NCI-H2107 treated with DMSO at 0.1 percent for 48 hours (cell line): ENCODE results near the gene SAMD3.
"Not testable (repeated sequence)": the region's sequence is repeated elsewhere in the genome, so short reads cannot be mapped to it uniquely, and the experiment has no call there.

ENCODE experiments used
- DNase-seq: peaks from one replicate; lab custom pipeline; 2025; ENCODE audit not compliant: unreplicated experiment; lab: John Stamatoyannopoulos, UW

Gene SAMD3, protein sequence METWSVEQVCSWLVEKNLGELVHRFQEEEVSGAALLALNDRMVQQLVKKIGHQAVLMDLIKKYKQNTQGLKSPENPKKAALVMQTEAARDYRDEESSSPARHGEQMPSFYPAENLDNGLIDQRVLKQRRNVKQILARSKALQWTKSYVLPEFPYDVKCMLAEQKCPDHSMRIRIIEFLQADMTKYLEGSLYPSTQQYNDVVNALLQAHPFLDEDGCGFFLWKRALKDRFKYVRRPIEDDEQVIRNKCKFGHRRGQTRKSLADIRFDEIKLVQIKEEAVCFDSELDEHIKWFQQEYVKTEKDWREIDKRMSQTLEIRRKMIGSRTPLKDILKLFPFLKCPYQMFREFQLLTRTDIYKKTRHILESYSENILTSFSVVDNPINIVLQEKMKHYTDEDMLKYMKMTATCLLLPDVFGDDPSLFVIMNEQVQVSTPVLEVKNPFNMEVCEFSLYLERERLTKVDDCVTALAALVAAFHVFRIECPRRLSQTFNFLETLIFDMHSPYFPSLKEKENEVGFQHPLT

DNA sequence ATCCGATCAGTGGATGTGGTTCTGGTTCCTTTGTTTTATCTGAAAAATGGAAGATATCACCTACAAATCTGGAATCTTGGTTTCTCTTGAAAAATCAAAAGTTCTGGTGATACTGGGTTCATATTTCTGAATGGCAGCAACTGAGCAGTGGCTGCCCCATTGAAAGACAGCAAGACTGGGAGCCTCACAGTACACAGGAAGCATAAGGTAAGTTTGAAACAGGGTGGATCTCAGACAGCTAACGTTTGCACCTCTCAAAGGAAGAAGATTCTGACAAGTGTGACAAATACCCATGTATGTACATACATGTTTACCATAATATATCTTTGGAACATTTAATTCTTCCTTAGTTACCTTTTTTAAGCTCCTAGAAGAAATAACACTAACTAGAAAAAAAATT lies at the start of gene SAMD3:
Gene SAMD3, minus strand, starts transcription at position 177 of the 400 bp plus-strand sequence. CDS start 7,678 bp downstream, outside the sequence.
- no peak for DNase-seq

DNA sequence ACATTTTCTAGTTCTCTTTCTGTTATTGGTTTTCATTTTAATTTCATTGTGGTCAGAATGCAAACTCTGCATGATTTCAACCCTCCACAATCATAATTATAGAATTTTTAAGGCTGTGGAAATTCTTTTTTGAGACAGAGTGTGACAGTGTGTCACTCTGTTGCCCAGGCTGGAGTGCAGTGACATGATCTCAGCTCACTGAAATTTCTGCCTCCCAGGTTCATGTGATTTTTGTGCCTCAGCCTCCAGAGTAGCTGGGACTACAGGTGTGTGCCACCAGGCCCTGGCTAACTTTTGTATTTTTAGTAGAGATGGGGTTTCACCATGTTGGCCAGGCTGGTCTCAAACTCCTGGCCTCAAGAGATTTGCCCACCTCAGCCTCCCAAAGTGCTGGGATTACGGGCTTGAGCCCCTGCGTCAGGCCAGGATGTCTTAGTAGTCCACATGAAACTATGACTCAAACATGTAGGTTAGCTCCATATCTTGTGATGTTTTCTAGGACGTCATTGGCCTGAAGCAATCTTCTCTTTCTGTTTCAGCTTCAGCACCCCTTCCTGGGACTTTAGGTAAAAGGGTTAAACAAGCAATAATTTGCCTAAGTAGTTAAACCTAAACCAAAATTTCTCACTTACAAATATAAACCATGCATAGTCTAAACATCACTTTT lies 47.4 kb upstream of the SAMD3 start:
- no peak for DNase-seq

DNA sequence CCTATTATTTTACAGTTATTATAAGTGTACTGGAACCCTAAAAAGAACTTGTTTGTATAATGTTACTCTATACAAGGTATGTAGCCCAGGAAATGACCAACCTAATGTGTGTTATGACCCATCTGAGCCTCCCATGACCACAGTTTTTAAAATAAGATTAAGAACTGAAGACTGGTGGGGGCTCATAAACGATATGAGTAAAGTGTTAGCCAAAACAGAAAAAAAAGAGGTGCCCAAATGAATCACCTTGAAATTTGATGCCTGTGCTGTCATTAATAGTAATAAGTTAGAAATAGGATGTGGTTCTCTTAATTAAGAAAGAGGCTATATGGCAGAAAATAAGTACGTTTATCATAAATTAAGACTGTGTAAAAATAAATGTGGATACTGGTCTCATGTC lies 42.8 kb upstream of the SAMD3 start:
- DNase-seq = not testable (repeated sequence)

DNA sequence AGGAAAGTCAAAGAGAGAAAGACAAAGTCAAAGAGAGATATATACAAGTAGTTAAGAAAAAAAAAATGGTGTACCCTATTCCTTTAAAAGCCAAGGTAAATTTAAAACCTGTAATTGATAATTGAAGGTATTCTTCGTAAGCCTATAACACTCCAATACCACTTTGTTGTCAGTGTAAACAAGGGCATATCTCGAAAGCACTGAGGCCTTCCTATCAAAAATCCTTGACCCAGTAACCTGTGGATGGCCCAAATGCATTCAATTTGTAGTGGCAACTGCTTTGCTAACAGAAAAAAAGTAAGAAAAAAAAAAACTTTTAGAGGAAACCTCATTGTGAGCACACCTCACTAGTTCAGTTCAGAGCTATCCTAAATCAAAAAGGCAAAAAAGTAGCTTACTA lies 39.3 kb upstream of the SAMD3 start:
- no peak for DNase-seq

DNA sequence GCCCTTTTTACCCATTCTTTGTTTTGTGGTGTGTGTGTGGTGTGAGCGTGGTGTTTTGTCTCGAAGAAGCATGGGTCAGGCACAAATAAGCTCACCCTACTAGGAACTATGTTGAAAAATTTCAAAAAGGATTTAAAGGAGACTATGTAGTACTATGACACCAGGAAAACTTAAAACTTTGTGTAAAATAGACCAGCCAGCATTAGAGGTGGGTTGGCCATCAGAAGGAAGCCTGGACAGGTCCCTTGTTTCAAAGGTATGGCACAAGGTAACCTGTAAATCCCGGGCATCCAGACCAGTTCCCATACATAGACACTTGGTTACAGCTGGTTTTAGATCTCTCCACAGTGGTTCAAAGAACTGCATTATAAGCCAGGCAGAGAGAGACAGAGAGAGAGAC lies 38.8 kb upstream of the SAMD3 start:
- not testable (repeated sequence) for DNase-seq

DNA sequence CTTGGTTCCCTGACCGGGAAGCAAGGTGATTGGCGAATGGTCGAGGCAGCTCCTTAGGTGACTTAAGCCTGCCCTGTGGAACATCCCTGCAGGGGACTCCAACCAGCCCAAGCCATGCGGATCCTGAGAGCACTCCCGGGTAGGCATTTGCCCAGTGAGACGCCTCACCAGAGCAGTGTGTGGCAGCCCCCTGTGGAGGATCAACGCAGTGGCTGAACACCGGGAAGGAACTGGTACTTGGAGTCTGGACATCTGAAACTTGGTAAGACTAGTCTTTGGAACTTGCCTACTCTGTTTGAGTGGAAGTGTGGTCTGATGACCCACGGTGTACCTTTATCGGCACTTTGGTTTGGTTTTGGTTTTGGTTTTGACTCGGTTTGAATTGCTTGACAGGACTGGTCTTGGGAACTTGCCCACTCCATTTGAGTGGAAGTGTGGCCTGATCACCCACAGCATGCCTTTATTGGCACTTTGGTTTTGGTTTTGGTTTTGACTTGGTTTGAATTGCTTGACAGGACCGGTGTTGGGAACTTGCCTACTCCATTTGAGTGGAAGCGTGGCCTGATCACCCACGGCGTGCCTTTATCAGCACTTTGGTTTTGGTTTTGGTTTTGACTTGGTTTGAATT lies 38.0 kb upstream of the SAMD3 start:
- not testable (repeated sequence) for DNase-seq

DNA sequence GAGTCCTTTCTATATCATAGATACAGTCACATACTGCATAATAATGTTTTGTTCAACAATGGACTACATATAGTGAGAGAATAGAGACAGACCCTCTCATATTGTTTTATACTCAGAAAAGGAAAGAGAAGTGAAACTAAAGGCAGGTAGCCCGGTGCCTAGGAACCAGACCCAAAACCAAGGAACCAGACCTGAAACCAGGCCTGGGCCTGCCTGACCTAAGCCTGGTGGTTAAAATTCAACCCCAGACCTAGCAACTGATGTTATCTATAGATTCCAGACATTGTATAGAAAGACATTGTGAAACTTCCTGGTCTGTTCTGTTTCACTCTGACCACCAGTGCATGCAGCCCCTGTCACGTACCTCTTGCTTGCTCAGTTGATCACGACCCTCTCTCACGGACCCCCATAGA lies 37.3 kb upstream of the SAMD3 start:
- not testable (repeated sequence) for DNase-seq

DNA sequence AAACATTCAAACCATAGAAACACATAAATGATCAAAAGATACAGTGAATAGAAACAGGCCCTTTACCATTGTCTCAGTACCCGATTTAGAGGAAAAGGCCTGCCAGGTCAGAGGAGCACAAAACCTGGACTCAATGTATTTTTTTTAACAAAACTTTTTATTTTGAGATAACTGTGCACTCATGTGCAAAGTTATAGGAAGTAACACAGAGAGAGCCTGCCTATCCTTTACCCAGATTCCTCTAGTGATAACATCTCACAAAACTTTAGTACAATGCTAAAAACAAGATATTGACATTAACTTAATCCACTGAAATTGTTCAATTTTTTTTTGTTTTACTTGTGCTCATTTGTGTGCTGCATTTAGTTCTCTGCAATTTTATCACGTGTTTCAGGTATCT lies 36.8 kb upstream of the SAMD3 start:
- DNase-seq = no peak

DNA sequence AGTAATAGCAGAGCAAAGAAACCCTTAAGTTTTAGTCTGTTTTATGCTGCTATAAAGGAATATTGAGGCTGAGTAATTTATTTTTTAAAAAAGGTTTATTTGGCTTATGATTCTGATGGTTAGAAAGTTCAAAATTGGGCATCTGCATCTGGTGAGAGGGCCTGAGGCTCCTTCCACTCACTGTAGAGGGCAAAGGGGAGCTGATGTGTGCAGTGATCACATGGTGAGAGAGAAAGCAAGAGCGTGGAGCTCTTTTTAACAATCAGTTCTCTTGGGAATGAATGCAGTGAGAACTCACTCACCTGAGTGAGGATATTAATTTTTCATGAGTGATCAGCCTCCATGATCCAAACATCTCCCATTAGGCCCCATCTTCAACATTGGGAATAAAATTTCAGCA lies 36.4 kb upstream of the SAMD3 start:
- no peak for DNase-seq

DNA sequence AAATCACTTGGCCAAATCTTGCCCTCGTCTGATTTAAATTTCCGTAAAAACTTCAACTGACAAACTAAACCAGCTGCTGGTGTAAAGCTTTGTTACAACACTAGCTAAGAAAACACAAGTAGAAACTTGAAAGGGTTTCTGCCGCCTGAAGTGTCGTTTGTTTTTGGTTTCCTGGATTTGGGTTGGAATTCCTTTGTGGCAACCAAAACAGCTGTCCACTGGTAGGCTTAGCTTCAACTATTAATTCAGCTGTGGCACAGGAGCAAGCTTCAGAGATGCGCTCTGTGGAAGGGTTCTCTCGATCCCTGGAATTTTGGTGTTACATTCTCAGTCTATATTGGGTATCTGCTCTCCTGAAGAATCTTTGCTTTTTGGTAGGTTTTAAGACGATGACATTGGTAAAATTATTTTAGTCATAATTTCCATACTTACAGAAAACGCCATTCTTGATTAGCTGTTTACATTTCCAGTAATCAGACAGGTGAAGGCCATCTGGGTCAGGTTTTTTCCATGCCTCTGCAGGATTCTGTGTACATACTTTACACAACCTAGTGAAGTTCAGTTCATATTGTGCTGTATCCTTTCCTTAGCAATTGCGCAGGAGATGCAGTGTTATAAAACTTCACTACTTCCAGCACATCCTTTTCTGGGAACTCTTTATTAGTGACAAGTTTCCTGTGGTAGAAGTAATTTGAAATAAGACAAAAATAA lies 29.9 kb upstream of the SAMD3 start:
- DNase-seq = no peak

DNA sequence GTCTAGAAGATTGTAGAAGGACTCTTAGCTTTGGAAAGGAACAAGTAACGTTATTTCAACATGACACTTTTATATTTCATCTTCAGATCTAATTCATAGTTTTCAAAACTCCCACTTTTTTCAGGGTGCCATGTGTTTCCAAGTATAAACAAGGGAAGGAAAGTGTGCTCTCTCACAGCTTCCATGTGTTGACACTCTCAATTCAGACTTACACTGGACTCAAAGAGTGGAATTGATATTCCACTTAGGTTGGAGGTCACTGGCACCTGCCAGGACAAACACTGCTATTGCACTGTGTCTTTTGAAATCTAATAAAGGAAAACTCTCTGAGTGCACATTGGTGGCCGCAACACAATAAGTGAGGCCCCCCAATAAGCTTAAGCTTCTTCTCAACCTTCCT lies 22.5 kb upstream of the SAMD3 start:
- DNase-seq = no peak

DNA sequence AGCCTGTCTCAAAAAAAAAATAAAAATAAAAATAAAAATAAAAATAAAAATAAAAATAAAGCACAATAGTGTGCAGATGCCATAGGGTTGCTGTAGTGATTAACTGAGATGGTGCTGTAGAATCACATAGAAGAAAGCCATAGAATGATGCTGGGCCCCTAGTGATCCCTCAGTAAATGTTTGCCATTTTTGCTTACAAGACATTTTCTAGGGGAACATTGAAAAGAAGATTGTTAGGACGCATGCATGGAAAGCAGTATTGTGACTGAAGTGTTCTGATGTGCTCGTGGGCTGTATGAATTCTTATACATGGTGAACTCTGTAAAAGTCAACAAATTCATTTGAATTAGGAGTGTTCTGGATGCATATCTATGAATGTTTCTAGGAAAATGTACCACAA lies 22.0 kb upstream of the SAMD3 start:
- no peak for DNase-seq

DNA sequence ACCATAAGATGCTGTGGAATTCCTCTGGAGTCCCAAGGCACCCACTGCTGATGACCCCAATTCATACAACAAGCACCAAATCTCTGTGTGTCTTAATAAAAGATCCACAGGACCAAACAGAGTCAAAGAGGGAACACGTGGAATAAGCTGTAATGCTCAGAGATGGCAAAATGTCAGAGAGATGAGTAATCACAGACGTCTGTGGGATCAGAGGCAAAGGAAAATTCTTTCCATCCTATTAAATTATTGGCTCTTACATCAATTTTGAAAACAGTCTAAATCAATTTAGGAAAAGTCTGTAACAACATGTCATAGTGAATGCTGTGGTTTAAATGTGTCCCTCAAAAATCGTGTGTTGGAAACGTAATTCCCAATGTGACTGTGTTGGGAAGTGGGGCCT lies 17.5 kb upstream of the SAMD3 start:
- DNase-seq = no peak

DNA sequence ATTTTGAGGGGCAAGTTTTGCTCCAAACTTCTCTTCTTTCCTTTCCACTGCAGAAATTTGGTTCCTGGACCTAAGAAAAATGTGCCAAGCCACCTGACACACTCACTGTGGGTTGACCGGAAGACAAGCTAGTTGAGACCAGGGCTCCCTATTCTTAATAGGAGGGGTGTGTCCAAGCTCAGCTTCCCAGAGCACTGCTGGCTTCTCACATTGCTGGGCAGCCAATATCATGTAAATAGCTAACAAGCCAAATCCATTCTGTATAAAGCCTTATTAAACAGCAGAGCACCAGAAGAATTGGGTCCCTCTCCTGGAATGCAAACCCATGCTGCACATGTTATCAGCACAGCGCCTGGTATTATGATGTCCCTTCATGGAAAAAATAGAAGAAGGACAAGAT lies 17.0 kb upstream of the SAMD3 start:
- no peak for DNase-seq

DNA sequence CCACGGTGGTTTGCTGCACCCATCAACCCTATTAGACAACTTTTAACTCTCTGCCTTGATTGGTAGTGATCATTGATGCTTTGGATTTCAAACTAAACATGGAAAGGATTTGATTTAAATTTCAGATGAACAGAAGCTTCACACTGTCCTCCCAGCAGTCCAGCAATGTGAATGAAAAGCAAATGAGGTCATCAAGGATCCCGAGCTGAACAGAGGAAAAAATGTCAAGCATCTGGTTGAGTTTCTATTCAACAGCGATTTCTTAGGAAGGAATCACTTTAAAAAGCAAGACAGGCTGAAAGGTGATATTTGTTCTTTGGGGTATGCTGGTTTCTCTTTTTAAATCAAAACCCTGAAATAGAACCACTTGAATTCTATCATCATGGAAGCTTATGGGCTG lies 10.6 kb upstream of the SAMD3 start:
- no peak for DNase-seq

DNA sequence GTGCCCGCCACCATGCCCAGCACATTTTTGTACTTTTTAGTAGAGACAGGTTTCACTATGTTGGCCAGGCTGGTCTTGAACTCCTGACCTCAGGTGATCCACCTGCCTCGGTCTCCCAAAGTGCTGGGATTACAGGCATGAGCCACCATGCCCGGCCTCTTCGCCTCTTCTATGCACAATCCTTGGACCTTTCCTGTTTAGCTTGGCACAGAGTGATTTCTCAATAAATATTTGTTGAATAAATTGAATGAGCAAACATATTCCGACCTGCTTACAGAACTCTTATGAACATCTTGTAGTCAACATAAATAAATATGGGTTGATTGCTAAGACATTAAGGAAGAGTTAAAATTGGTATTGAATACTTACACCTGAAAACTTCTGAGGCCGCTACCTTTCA lies 7.8 kb upstream of the SAMD3 start:
- DNase-seq = not testable (repeated sequence)

DNA sequence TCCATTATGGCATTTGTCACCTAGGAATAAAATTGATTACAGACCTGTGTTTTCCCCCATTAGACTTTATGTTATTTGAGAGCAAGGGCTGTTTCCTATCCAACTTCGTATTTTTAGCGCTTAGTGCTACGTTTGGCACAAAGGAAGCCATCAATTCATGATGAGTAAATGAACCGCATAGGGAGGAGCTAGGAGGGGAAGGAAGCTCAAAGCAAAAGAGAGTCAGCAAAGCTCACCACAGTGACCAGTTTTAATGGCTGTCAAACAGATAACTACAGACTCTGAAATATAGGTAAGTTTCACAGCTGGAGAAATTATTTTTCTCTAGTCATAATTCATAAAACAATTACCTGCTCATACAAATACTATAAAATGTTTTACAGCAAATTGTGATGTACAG lies 6.9 kb upstream of the SAMD3 start:
- DNase-seq = no peak

DNA sequence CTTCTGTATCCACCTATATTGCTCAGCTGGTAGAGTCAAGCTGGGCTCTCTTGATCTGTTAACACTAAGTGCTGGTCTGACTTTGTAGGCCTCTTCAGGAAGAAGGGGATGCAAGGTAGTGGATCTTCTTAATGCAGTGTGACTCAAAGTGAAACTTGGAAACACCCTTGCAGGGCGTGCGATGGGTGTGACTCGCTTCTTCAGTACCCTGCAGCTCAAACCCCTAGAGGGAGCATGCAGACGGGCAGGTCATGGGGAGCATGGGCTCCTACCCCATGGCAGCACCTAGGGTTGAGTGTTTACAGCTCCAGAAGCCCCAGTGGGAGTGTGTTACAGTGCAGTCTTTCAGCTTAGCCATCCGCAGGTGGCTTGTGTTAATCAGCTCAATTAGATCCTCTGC lies 757 bp upstream of the SAMD3 start:
- DNase-seq = no peak

DNA sequence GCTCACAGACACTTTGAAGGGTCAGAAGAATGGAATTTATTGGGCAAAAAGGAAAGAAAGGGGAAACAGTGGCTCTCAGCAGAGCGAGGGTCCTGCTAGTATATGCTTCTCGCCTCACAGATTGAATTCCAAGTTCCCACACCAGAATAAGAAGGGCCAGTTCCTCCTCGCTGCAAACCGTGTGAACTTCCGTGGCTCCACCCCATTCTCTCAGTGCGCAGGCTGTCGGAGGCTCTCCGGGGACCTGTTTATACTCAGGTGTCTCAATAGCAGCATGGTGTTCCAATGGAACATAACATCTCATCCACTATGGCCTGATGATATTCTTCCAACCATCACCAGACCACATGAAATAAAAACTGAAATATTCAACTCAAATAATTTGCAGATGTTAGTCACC lies 4.6 kb downstream of the SAMD3 start:
- no peak for DNase-seq

DNA sequence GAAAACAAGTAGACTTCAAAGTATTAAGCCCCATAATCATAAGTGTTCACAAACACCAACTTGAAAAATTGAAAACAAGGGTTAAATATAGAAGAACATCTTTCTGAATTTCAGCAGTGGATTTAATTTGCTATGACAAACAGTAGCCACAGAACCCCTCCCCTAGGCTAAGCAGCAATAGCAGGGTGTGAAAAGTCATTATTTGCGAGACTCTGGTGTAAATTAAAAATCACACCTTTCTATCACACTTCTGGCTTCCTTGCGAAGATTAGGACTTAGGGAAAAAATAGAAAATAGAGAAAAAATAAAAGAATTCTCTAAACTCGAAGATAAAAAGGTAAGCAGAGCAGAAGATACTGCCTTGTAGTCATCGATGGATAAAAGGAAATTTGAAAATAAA lies 6.1 kb downstream of the SAMD3 start:
- no peak for DNase-seq

DNA sequence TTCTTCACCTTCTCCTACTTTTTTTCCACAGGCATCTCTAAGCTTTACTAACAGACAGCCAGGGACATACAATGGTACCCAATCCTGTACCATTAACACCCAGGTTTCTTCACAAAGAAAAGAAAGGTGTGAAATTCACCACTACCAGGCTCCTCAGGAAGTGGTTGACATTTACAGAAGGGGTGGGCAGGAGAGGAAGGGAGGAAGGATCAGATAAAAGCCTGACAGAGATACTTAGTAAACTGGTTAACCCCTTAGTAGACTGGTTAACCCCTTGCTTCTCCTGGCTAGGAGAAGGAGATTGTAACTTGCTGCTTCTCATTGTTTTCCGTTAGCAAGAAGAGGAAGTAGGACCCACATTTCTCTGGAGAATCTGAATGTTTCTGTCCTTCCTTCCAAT lies 7.2 kb downstream of the SAMD3 start:
- DNase-seq = no peak
